Spinal cord (tissue), 10 donors: ENCODE data around the gene C3orf33. TPM values are rescaled to one million over a fixed set of nuclear protein-coding genes. Genes with fewer than 3 reads are reported as not detected.
"Not testable (repeated sequence)": the region's sequence is repeated elsewhere in the genome, so short reads cannot be mapped to it uniquely, and the experiment has no call there.

Experiments used
- DNase-seq, 6 donors: peaks; one replicate each; pipeline versions ENCODE4 v3.0.0 to v3.0.0-alpha.2; 2013 to 2015; ENCODE audit warnings: low spot score in 6 of 6, low read depth in 4 of 6
- H3K27ac ChIP-seq: one replicate; pipeline ENCODE4 v1.5.1; 2013; ENCODE audit warnings: low read depth, low read length, control low read depth
- H3K27me3 ChIP-seq: one replicate; pipeline ENCODE4 v1.6.1; 2013; ENCODE audit warnings: low read length; ENCODE audit not compliant: control insufficient read depth, insufficient read depth
- H3K36me3 ChIP-seq: one replicate; pipeline ENCODE4 v1.6.1; 2013; ENCODE audit warnings: low read length; ENCODE audit not compliant: control insufficient read depth, insufficient read depth
- H3K4me1 ChIP-seq: one replicate; pipeline ENCODE4 v1.6.1; 2013; ENCODE audit warnings: low read length; ENCODE audit not compliant: control insufficient read depth, insufficient read depth
- H3K4me3 ChIP-seq: one replicate; pipeline ENCODE4 v1.5.1; 2013; ENCODE audit warnings: low read depth, low read length, control low read depth
- H3K9me3 ChIP-seq: one replicate; pipeline ENCODE4 v1.6.1; 2013; ENCODE audit warnings: low read length; ENCODE audit not compliant: control insufficient read depth, insufficient read depth
- WGBS: methylation state at CpG from one replicate; pipeline ENCODE4 v1.1.5; 2013; ENCODE audit warnings: missing lambda C conversion rate; ENCODE audit not compliant: insufficient coverage; 5-methylcytosine and 5-hydroxymethylcytosine counted together
- polyA plus RNA-seq, 2 donors: library from polyadenylated mRNA; unstranded; fragments of 120-200 nt; gene quantifications; one replicate each; pipeline ENCODE4 v1.2.1, GENCODE V29; 2013; ENCODE audit not compliant: insufficient read length in 2 of 2
- total RNA-seq, 2 donors: library from RNA; depleted of rRNA in 1 of 2; stranded (reverse); fragments of 120-200 nt in 1 of 2; fragments of >200 nt in 1 of 2; gene quantifications; one replicate each; pipeline versions ENCODE4 v1.2.3 to v1.2.4, GENCODE V29; 2013 to 2014
- donor health status: healthy.

The C3orf33 gene
- total and polyA plus RNA-seq, 4 donors, result 6.4 to 12.1 (median 10.1) TPM

DNA sequence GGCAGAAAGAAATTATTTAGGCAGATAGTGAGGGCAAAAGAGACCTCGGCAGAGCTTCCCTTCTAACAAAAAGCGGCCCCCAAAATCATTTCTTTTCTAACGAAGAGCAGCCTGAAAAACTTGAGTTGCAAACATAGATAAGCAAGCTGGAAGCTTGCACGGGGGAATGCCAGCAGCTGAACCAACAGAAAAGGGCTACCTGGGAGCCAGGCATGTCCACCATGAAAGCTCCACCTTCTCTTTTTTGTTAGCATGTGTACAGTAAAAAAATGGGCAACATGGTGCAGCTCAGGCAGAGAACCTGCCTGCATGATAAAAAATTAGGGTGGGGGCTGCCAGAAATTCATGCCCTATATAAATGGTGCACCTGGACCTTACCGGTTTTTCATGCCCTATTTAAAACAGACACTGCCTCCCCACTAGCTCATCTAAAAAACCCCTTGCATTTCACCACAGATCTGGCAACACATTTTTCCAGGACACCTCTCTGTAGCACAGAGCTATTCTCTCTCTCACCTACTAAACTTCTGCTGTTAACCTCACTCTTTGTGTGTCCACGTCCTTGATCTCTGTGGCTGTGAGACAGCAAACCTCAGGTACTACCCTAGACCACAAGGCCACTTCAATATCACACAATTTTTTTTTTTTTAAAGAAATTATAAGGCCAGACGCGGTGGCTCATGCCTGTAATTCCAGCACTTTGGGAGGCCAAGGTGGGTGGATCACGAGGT is 29.4 kb upstream of the C3orf33 start:
- WGBS, result 83% methylated on average over 6 of the region's 9 CpGs

GRCh38 chr3:155828490-155829098 is 22.5 kb upstream of the C3orf33 start:
- H3K27ac ChIP-seq, H3K36me3 ChIP-seq, H3K4me3 ChIP-seq, H3K27me3 ChIP-seq, DNase-seq, H3K9me3 ChIP-seq, H3K4me1 ChIP-seq: not testable (repeated sequence)
- WGBS, result no CpG with 5 or more reads among the region's 13 CpGs

More for the DNA sequence above, 29.4 kb upstream of the C3orf33 start:
- Histone ChIP-seq H3K27ac (no peak overlapping the region), H3K9me3 (no peaks in the 10 kb centered on the region), H3K27me3 (no peaks in the 10 kb centered on the region), H3K4me3 (no peak overlapping the region), H3K36me3 (no peaks in the 10 kb centered on the region), H3K4me1 (no peaks in the 10 kb centered on the region)
- DNase-seq, result no peak

GRCh38 chr3:155815030-155815545 is 9.0 kb upstream of the C3orf33 start:
- Histone ChIP-seq H3K27ac (no peak overlapping the region), H3K4me3 (no peak overlapping the region), H3K9me3 (no peaks in the 10 kb centered on the region), H3K4me1 (no peaks in the 10 kb centered on the region), H3K27me3 (no peaks in the 10 kb centered on the region), H3K36me3 (no peaks in the 10 kb centered on the region)
- no peak for DNase-seq

GRCh38 chr3:155813224-155813623 is 7.1 kb upstream of the C3orf33 start:
- not testable (repeated sequence) for H3K4me3 ChIP-seq, H3K27ac ChIP-seq, H3K27me3 ChIP-seq, H3K36me3 ChIP-seq, DNase-seq, H3K4me1 ChIP-seq, H3K9me3 ChIP-seq

- H3K4me3 ChIP-seq, result no peak overlapping the region
- H3K9me3 ChIP-seq, result no peaks in the 10 kb centered on the region
- DNase-seq, result no peak
- H3K27ac ChIP-seq, result no peak overlapping the region
- peaks cover 6% of the 10 kb centered on the region for H3K4me1 ChIP-seq
- H3K36me3 ChIP-seq, result no peaks in the 10 kb centered on the region
- H3K27me3 ChIP-seq, result no peaks in the 10 kb centered on the region
These were observed 3.1 kb upstream of the C3orf33 start for GRCh38 chr3:155809181-155809580.

- Histone ChIP-seq H3K27me3 (no peaks in the 10 kb centered on the region), H3K9me3 (no peaks in the 10 kb centered on the region), H3K4me1 (peaks cover 6% of the 10 kb centered on the region), H3K4me3 (no peak overlapping the region), H3K27ac (no peak overlapping the region), H3K36me3 (no peaks in the 10 kb centered on the region)
- WGBS, result no CpG with 5 or more reads among the region's 2 CpGs
- DNase-seq, result no peak
These were observed 1.7 kb upstream of the C3orf33 start for GRCh38 chr3:155807823-155808222.

DNA sequence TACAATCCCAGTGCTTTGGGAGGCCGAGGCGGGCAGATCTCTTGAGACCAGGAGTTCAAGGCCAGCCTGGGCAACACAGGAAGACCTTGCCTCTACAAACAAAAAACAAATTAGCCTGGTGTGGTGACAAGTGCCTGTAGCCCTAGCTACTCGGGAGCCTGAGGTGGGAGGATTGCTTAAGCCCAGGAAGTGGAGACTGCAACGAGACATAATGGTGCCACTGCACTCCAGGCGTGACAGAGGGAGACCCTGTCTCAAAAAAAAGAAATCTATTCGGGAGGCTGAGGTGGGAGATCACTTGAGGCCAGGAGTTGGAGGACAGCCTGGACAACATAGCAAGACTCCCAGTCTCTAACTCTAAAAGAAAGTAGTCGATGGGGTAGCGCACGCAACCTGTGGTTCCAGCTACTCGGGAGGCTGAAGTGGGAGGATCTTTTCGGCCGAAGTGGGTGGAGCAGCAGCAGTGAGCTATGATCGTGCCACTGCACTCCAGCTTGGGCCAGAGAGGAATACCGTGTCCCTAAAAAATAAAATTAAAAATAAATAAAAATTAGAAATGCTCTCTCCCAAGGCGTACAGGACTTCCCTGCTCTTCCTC is 775 bp downstream of the C3orf33 start:
- H3K4me1 ChIP-seq, result peaks cover 6% of the 10 kb centered on the region
- H3K27me3 ChIP-seq, result no peaks in the 10 kb centered on the region
- H3K36me3 ChIP-seq, result peaks cover under 1% of the 10 kb centered on the region
- peak overlapping the region; percentile 75 for H3K27ac ChIP-seq
- peak overlapping the region; percentile 76 for H3K4me3 ChIP-seq
- WGBS, result 73% methylated on average over 5 of the region's 15 CpGs
- DNase-seq, result no peak
- H3K9me3 ChIP-seq, result no peaks in the 10 kb centered on the region

DNA sequence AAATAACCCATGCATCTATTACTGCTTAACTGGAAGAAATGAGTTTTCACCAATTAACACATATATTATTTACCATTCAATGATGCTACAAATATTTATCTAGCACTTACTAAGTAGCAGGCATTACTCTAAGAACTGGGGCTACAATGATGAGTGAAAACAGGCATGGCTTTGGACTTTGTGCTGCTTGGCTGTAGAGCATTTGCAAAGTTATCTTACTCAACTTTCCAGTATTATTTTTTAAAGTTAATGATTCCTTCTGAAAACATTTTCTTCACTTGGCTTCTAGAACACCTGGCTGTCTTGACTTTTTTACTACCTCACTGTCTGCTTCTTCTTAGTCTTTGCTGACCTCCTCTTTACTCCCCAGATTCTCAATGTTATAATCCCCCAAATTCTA is 1.8 kb downstream of the C3orf33 start:
- H3K27ac ChIP-seq, result no peak overlapping the region
- H3K36me3 ChIP-seq, result peaks cover 3% of the 10 kb centered on the region
- no peak overlapping the region for H3K4me3 ChIP-seq
- H3K27me3 ChIP-seq, result no peaks in the 10 kb centered on the region
- no peaks in the 10 kb centered on the region for H3K9me3 ChIP-seq
- H3K4me1 ChIP-seq, result peaks cover 6% of the 10 kb centered on the region
- DNase-seq, result no peak

- Histone ChIP-seq H3K4me3 (no peak overlapping the region), H3K4me1 (no peaks in the 10 kb centered on the region), H3K36me3 (no peaks in the 10 kb centered on the region), H3K27ac (no peak overlapping the region), H3K27me3 (no peaks in the 10 kb centered on the region), H3K9me3 (no peaks in the 10 kb centered on the region)
- no CpG with 5 or more reads among the region's 1 CpG for WGBS
- no peak for DNase-seq
These were observed 13.5 kb downstream of the C3orf33 start for GRCh38 chr3:155792532-155792931.

- H3K4me3 ChIP-seq, result no peak overlapping the region
- WGBS, result no CpG with 5 or more reads among the region's 2 CpGs
- no peaks in the 10 kb centered on the region for H3K4me1 ChIP-seq
- no peaks in the 10 kb centered on the region for H3K9me3 ChIP-seq
- H3K27ac ChIP-seq, result no peak overlapping the region
- no peak for DNase-seq
- no peaks in the 10 kb centered on the region for H3K36me3 ChIP-seq
- H3K27me3 ChIP-seq, result no peaks in the 10 kb centered on the region
These were observed 14.9 kb downstream of the C3orf33 start for GRCh38 chr3:155791190-155791589.
